SK-N-DZ (cell line): ENCODE measurements around the gene BSN.
A peak's percentile ranks its signal among the peaks of the same experiment; 100 is the strongest.

Source experiments
- DNase-seq: peaks from one replicate; pipeline ENCODE4 v3.0.0-alpha.2; 2015; ENCODE audit warnings: low spot score
- small RNA-seq, 2 experiments: library from RNA; depleted of rRNA; stranded (forward); fragments of <200 nt; gene quantifications; one replicate each; pipeline ENCODE3, GENCODE V24; 2014

BSN gene

DNA sequence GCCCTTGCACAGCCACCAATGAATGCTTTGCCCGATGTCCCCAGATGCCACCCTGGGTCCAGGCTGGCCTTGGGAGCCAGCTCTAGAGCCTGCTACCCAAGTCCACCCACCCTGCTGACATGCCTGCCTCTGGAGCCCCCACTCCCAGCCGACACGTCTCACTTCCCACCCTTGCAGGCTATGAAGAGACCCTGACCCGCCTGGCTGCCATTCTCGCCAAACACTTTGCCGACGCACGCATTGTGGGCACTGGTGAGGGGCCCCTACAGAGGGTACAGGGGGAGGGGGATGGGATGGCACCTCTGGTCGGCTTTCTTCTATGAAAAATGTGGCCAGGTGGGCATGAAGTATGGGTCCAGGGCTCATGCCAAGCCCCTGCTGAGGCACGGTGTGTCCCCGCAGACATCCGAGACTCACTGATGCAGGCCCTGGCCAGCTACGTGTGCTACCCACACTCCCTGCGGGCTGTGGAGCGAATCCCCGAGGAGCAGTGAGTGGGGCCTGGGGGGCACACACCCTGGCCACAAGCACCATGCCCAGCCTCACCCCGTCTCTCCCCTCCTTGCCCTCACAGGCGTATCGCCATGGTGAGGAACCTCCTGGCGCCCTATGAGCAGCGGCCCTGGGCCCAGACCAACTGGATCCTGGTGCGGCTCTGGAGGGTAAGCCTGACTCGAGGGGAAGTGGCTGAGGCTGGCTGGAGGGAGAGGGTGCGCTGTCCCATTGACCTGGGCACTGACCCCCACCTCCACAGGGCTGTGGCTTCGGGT is 159.2 kb downstream of the BSN start:
- no peak for DNase-seq

DNA sequence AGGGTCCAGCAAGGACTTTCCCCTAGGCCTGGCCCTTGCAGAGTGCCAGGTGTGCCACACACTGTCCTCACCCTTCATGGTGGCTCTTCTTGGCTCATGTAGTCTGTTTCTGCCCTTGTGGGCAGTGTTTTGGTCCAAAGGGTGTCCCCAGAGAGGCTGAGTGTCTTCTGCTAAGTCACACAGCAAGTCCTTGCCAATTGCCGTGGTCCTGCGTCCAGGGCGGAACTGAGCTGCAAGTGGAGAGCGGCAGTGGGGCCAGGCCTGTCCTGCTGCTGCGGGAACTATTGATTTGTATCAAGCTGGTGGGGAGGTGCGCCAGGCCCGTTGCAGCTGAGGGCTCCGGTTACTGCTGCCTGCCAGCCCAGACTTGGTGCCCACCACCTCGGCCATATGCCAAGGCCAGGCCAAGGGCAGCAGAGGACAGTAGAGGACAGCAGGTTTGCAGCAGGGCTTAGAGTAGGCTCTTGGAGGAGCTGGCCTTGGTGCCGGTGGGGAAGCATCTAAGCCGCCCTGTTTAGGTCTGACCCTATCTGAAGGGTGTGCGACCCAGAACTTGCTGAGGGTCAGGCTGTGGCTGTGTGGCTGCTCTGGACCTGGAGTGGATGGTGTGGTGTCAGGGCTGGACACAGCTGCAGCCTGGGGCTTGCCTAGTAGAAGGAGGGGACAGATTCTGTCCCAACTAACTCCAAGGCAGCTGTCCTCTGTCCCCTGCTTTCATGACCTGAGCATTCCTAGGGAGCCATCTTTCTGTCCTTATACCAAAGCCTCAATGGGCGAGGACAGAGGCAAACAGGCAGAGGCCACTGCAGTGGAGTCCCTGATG is 160.7 kb downstream of the BSN start:
- no peak for DNase-seq

DNA sequence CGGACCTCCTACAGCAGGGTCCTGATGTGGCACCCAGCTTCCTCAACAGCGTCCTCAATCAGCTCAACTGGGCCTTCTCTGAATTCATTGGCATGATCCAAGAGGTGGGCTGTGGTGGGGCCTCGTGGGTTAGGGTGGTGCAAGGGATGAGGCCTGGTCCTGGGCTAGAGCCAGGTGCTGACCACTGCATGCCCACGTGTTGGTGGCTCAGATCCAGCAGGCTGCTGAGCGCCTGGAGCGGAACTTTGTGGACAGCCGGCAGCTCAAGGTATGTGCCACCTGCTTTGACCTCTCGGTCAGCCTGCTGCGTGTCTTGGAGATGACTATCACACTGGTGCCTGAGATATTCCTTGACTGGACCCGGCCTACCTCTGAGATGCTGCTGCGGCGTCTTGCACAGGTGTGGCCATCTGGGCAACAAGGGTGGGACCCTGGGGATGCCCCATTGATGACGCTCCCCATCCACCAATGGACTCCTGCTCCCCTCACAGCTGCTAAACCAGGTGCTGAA is 161.4 kb downstream of the BSN start:
- DNase-seq, result no peak

DNA sequence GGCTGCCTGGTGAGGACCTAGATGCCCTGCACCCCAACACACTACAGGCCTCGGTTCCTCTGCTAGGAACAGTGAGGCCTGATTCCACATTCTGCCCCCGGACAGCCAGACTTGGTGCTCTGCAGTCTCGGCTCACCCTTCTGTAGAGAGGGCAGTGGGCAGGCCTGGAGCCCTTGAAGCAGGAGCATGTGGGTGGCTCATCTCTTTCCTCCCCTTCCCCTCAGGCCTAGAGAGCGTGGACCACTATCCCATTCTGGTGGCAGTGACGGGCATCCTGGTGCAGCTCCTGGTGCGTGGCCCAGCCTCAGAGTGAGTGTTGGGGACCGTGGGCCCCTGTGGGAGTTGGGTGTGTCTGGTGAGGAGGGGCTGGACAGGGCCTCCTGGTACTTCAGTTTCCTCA is 161.9 kb downstream of the BSN start:
- no peak for DNase-seq

DNA sequence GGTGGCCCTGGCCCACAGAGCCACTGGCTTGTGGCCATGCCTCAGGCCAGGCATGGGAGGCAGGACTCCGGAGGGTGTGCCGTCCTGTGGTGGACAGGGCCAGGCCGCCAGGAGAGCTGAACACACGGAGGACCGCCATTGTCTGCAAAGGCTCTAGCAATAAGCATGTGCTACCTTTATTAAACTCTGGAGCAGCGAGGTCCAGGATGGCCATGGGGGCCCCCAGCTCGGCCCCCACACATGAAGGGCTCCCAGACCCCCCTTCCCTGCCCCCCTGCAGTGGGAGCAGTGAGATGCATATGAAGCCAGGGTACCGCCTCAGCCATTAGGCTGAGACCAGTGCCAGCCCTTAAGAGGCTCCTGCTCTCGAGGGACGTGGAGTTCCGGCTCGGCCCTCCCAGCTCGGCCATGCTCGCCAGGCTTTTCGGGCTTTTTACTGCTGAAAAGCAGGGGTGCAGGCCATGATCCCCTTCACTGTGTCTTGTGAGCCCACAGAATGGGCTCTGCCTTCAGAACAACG is 162.5 kb downstream of the BSN start:
- no peak for DNase-seq

DNA sequence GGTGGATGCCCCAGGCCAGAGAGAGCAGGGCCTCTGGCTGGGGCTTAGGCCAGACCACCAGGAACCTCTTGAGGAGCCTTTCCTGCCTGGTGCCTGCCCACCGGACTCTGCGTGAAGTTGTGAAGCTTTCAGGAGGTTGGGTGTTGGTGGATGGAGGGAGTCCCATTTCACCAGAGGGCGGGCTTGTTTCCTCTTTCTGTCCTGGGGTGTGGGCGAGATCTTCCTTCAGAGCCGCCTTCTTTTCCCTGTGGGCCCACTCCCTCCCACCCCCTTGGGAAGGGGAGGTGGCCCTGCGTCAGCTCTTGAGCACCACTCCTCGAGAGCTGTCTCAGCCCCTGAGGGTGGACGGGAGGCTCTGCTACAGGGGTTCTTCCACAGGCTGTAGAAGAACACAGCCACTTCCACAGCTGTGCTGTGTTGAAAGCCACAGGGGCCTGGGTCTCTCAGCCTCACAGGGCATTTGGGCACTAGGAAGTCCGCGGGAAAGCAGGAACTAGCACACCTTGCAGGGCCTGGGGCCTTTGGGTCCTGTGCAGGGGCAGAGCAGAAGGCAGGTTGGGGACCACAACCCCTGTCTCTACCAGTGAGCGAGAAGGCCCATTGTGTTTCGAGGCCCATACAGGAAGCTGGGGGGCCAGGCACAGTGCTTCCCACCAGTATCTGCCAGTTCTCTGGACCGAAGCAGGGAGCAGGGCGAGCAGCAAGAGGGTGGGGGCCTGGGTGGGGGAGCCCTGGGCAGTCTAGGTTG is 163.1 kb downstream of the BSN start:
- no peak for DNase-seq

DNA sequence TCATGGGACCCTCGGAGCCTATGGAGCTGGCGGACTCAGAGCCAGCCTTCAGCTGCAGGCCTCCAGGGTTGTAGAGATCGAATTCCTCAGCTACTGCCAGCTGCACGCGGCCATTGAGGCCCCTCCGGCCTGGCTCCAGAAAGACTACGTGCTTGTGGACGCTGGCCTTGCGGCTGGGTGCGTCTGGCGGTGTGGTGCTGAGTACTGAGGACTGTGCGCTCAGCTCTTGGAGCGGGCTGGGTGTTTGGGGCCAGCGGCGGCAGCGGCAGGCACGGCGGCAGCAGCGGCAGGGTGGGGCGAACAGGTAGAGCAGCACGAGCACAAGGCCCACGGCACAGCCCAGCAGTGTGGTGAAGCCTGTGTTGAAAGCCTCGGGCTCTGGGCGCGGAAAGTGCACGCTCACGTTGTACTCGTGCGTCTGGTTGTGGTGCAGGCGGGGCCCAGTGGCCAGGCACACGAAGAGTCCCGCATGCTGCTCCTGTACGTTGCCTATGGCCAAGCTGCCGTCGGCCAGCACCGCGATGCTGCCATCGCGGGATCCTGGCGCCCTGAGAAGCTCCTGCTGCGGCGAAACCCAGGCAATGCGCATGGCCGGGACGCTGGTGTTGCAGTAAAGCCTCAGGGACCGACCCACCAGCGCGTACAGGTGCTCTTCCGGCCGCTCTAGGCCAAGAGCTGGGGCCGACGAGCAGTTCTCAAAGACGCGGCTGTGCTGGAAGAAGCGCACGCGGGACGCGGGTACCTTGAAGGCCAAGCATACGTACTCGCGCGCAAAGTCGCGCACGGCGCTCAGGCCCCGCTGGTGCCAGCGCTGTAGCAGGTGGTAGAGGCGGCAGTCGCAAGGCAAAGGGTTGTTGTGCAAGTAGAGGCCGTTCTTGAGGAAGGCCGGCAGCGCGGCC is 163.9 kb downstream of the BSN start:
- no peak for DNase-seq

DNA sequence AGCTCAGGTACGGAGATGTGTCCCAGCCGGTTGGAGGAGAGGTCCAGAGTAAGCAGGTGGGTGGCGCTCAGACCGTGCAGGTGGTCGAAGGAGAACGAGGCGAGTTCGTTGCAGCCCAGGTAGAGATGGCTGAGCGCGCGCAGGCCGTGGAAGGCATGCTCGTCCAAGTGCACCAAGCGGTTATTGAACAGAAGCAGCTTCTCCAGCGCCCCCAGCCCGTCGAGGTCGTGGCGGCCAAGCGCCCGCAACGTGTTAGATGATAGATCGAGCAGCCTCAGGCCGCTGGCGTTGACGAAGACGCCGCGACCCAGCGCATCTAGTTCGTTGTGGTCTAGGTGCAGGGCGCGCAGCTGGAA is 164.6 kb downstream of the BSN start:
- DNase-seq, result no peak

DNA sequence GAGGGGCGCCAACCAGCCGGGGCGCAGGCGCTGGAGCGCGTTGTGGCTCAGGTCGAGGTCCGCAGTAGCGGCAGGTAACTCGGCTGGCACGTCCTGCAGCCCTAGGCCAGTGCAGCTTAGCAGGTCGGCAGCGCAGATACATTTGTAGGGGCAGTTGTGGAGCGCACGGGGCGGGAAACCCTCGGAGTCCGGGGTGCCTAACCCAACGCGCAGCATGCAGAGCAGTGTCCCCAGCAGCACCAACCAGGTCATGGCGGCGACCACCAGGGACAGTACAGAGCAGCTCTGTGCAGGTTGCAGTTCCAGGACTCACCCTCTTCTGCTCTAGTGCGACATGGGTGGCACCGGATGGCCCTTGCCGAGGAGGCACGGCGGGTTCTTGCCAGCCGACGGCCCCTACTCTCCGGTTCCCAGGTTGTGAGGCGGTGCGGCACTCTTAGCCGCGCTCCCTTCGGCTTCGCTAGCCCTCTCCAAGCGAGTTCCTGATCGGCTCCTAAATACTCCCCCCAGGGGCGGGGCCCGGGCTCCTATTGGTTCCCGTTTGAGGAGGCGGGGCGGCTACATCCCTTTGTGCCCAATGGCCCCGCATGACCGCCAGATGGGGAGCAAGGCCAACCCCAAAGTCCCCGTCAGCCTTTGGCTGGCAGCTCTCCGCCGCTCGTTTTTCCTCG is 165.1 kb downstream of the BSN start, which contains the start of gene AMIGO3:
TSS of gene AMIGO3 (minus strand) at position 471 of the 671 bp plus-strand sequence. CDS start at position 252, 219 bp downstream.
- peak; percentile 92 for DNase-seq

Small RNAs within 50 kb of the gene (small RNA-seq; reads per million reads assigned to genes)
- gene AMIGO3, result 0 reads per million in 2 experiments
